SH-SY5Y (cell line): ENCODE measurements around the gene HUWE1.

Source experiments
- GATA2 ChIP-seq: IDR thresholded peaks from 2 replicates; pipeline ENCODE4 v1.6.1; 2011; ENCODE audit warnings: mild to moderate bottlenecking, low read depth, low read length
- GATA3 ChIP-seq: IDR thresholded peaks from 2 replicates; pipeline ENCODE4 v1.6.1; 2011; ENCODE audit warnings: low read depth, mild to moderate bottlenecking, low read length, moderate library complexity

DNA sequence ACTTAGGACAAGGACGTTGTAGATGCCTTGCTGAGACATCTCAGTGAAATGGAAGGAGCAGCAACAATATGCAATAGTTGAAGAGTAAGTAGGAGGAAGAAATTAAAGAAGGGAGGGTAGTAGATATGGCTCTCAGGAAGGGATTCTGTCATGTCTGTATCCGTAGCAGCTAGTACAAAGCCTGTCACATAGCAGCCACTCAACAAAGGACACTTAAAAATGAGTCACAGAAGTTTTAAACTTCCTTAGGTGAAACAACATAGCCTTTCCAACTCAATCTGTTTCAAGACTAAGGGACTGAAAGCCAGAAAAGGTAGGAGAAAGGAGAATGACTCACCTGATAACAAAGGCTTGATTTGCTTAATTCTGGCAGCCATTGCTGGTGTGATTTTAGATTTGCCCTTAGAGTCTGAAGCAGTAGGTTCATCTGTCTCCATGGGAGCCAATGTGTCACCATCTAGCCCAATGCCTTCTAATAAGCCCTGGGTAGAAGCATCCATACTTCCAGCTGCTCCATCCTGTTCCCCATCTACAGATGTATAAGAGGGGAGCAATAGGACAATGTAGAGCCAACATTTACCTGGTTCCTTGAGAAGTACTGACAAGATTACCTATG lies 86.6 kb downstream of the HUWE1 start:
- TF ChIP-seq GATA2 (no peak), GATA3 (no peak)
